ENCODE data around the gene ABLIM2. TPM values are rescaled to one million over a fixed set of nuclear protein-coding genes. Genes with fewer than 3 reads are reported as not detected.

Gene ABLIM2
- total RNA-seq, 2 donors from 2014 or later, result 0.24 to 0.25 TPM

- no peaks in the 10 kb centered on the region for H3K27me3 Mint-ChIP-seq
- H3K36me3 Mint-ChIP-seq, result no peaks in the 10 kb centered on the region
- H3K9me3 Mint-ChIP-seq, result no peaks in the 10 kb centered on the region
- peak; percentile 96 for ATAC-seq
- peaks cover 16 to 26% of the 10 kb centered on the region in 2 donors for H3K4me1 Mint-ChIP-seq (ENCODE audit: low read depth in 2 of 2)
- peak; percentile 87 for DNase-seq (ENCODE audit: low spot score)
- peak within 1 kb of the TSS; percentile 86 for H3K4me3 Mint-ChIP-seq
- peak within 1 kb of the TSS; percentile 72 to 89 for H3K27ac Mint-ChIP-seq
Observed at GRCh38 chr4:8198906-8199593, 40.4 kb upstream of the ABLIM2 start, which contains the start of gene SH3TC1. TSS of gene SH3TC1 (plus strand) at chr4:8199290. CDS start at chr4:8205195, 5,905 bp downstream.

- Mint-ChIP-seq H3K36me3 (no peaks in the 10 kb centered on the region), H3K27ac (peak overlapping the region; percentile 72 to 89), H3K4me3 (peak overlapping the region; percentile 63), H3K4me1 (ENCODE audit: low read depth in 2 of 2) (peaks cover 19 to 28% of the 10 kb centered on the region in 2 donors), H3K9me3 (no peaks in the 10 kb centered on the region), H3K27me3 (no peaks in the 10 kb centered on the region)
- ATAC-seq, result no peak
- no peak for DNase-seq (ENCODE audit: low spot score)
Observed at GRCh38 chr4:8198206-8198905, 39.7 kb upstream of the ABLIM2 start.

DNA sequence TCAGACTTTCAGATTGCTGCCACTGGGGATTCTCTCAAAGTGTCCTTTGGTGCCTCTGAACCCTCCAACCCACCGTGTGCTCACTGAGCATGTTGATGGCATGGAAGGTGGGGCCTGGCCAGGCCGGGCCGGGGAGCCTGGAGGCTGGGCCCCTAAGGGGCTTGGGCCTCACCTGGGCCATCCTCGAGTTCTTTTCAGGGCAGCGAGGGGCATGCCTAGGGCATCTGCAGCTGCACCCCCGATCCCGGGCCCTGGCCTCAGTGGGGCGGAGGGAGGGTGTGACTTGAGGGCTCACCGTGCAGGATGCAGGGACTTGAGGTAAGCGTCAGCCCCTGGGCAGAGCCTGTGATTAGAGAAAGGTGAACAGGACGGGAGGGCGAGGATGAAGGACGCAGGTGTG is 38.9 kb upstream of the ABLIM2 start:
- H3K4me3 Mint-ChIP-seq, result no peak overlapping the region
- ATAC-seq, result no peak
- H3K9me3 Mint-ChIP-seq, result no peaks in the 10 kb centered on the region
- no peaks in the 10 kb centered on the region for H3K36me3 Mint-ChIP-seq
- no peaks in the 10 kb centered on the region for H3K27me3 Mint-ChIP-seq
- DNase-seq (ENCODE audit: low spot score), result no peak
- H3K27ac Mint-ChIP-seq, result no peak overlapping the region
- H3K4me1 Mint-ChIP-seq (ENCODE audit: low read depth in 2 of 2), result peaks cover 26 to 35% of the 10 kb centered on the region in 2 donors

DNA sequence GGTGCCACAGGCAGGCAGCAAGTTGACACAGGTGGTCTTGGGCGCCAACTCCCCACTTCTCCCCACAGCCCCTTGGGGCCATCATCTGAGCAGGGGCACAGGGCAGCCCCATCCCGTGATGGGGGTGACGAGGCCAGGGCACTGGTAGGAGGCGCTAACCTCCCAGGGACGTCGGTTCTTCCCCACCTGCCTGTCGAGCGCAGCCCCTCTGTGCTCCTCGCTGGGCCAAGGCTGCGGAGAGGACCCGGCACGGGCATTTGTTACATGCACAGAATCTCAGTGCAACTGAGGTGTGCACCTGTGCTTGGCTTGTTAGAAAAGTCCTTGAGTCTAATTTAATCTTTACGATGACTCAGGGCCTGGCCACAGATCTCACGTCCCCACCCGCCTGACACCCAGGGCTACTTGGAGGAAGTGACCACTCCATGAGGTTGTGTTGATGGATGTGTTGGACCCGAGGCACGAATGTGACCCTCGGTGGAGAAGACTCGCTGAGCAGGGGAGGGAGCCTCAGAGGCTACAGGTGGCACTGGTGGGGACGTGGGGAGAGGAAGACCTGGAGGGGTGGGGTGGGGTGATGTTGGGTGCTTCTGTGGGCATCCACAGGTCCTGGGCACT is 37.3 kb upstream of the ABLIM2 start:
- no peak for ATAC-seq
- no peak for DNase-seq (ENCODE audit: low spot score)
- peaks cover 24 to 36% of the 10 kb centered on the region in 2 donors for H3K4me1 Mint-ChIP-seq (ENCODE audit: low read depth in 2 of 2)
- peak overlapping the region in 1 of 2 donors; percentile 23 for H3K27ac Mint-ChIP-seq
- no peaks in the 10 kb centered on the region for H3K36me3 Mint-ChIP-seq
- H3K27me3 Mint-ChIP-seq, result no peaks in the 10 kb centered on the region
- H3K9me3 Mint-ChIP-seq, result no peaks in the 10 kb centered on the region
- H3K4me3 Mint-ChIP-seq, result no peak overlapping the region

DNA sequence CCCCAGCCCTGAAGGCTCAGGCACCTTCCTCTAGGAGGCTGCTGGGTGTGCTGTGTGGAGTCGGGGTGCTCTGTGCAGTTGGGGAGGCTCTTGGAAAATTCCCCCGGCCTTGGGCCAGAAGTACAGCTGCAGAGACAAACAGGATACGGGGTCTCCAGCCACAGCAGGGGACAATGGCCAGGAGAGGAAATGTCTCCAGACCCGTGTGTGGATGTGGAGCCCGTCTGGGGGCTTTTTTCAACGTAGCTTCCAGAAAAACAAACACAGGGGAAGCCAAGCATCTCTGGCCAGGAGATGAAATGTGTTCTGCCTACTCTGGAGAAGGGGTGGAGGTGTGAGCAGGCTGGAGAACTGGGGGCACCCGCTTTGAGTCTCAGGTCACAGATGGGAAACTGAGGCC is 36.8 kb upstream of the ABLIM2 start:
- H3K27ac Mint-ChIP-seq, result no peak overlapping the region
- no peak overlapping the region for H3K4me3 Mint-ChIP-seq

DNA sequence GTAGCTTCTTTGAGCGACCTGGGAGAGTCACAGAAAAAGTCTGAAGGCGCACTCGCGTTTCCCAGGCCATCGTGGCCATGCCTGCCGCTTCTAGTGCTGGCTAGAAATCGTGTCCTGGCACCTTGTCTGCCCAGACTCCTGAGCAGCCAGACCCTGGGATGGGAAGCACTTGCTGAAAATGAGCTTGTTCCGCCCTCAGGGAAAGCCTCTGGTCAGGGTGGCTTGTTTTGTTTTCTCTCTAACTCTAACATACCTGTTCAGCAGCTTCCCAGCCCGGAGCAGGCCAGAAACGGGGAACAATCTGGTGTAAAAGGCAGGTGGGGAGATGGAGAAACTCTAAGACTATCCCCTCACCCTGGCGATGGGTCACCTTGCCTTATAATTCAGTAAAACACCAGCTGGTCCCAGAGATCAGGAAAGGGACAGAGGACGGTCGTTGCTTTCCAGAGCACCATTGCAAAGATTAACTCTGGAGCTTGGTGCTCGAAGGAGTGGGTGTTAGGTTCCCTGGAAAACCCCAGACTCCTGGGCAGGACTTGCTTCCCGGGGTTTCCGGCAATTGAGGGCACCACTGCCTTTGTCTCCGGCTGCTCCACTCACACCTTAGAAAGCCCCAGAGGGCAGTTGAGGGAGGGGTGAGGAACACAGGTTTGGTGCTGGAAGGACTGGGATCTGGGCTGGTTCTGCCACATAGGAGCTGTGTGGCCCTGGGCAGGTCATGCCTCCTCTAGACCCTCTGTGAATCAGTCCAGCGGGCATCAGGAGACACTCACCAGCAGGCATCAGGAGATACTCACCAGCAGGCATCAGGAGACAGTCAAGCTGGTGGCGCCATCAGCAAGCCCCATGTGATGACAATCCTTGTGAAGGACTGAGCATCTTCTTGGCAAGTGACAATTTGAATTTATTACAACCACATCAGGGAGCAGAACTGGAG is 36.0 kb upstream of the ABLIM2 start:
- no peaks in the 10 kb centered on the region for H3K27me3 Mint-ChIP-seq
- peaks cover 25 to 32% of the 10 kb centered on the region in 2 donors for H3K4me1 Mint-ChIP-seq (ENCODE audit: low read depth in 2 of 2)
- no peak overlapping the region for H3K4me3 Mint-ChIP-seq
- no peaks in the 10 kb centered on the region for H3K36me3 Mint-ChIP-seq
- H3K9me3 Mint-ChIP-seq, result no peaks in the 10 kb centered on the region
- H3K27ac Mint-ChIP-seq, result no peak overlapping the region
- ATAC-seq, result no peak
- no peak for DNase-seq (ENCODE audit: low spot score)

More for the DNA sequence above, 36.8 kb upstream of the ABLIM2 start:
- Mint-ChIP-seq H3K27me3 (no peaks in the 10 kb centered on the region), H3K36me3 (no peaks in the 10 kb centered on the region), H3K9me3 (no peaks in the 10 kb centered on the region), H3K4me1 (ENCODE audit: low read depth in 2 of 2) (peaks cover 25 to 37% of the 10 kb centered on the region in 2 donors)
- DNase-seq (ENCODE audit: low spot score) (no peak), ATAC-seq (no peak)

DNA sequence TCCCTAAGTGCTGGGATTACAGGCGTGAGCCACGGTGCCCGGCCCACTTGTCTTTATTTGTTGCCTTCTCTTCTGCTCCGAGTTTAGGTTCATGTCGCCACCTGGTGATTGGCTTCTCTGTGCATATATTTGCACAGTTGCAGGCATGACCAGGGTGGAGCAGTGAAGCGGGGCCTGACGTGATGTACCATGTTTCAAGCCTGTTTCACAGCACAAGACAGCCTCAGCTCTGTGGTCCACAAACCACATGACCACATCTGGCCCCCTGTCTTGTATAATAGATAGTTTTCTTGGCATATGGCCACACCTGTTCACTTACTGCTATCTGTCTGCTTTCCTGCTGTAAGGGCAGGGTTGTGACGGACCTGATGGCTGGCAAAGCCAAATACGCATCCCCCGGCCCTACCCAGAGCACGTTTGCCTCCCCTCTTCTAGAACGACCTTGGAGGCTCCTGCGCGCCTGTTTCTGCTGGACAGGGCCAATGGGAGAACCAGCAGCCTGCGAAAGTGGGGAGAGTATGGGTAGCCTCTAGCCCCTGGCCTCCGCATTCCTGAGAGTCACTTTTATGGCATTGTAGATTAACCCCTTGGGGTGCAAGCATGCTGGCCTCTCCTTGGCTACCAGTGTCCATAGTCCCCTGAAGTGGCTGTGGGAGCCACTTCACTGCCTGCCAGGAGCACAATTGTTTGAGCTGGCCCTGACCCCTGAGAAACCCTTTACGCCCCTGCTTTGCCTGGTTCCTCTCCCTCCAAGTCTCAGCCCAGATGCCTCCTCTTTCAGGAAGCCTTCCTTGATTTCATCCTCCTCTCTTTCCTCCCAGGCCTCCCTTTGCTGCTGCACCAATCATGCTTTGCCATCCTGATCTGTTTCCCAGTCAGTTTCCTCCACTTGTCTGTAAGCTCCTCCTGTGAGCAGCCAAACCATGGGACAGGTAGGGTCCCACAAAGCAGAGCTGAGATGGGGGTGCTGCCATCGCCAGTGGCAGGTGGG is 34.4 kb upstream of the ABLIM2 start:
- ATAC-seq, result peak in 1 of 2 donors; percentile 29
- no peaks in the 10 kb centered on the region for H3K36me3 Mint-ChIP-seq
- no peak overlapping the region for H3K4me3 Mint-ChIP-seq
- H3K4me1 Mint-ChIP-seq (ENCODE audit: low read depth in 2 of 2), result peaks cover 18 to 21% of the 10 kb centered on the region in 2 donors
- no peak for DNase-seq (ENCODE audit: low spot score)
- peaks cover 0 to 2% of the 10 kb centered on the region in 2 donors for H3K27me3 Mint-ChIP-seq
- H3K9me3 Mint-ChIP-seq, result no peaks in the 10 kb centered on the region
- H3K27ac Mint-ChIP-seq, result no peak overlapping the region

DNA sequence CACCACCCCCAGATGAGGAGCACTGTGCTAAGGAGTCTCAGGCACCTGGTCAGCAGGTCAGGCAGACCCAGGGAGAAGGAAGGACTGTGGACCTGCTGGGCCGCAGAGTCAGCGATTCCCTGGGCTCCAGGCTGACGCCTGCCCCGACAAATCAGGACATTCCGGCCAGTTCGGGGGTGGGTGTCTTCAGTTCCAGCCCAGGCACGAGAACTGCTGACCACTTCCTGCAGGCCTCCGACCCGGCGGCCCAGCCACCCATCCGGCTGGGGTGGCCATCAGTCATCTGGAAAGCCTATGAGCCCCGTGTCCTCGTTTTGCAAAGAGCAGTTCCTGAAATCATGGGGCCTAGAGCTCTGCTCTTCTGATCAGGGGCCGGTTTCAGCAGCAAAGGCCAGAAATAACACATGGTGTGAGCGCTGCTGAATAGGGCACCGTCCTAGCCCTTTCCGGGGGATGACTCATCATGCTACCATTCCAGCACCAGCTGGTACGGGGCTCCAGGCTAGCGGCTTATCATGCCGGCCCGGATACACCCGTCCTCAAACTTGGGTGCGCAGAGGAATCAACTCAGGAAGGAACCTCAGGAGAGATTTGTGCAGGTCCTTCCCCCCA is 32.6 kb upstream of the ABLIM2 start:
- Mint-ChIP-seq H3K4me3 (no peak overlapping the region), H3K27me3 (peaks cover 0 to 2% of the 10 kb centered on the region in 2 donors), H3K4me1 (ENCODE audit: low read depth in 2 of 2) (peaks cover 18 to 21% of the 10 kb centered on the region in 2 donors), H3K27ac (peak overlapping the region in 1 of 2 donors; percentile 23), H3K36me3 (no peaks in the 10 kb centered on the region), H3K9me3 (no peaks in the 10 kb centered on the region)
- peak; percentile 45 to 67 for ATAC-seq
- DNase-seq (ENCODE audit: low spot score), result no peak

DNA sequence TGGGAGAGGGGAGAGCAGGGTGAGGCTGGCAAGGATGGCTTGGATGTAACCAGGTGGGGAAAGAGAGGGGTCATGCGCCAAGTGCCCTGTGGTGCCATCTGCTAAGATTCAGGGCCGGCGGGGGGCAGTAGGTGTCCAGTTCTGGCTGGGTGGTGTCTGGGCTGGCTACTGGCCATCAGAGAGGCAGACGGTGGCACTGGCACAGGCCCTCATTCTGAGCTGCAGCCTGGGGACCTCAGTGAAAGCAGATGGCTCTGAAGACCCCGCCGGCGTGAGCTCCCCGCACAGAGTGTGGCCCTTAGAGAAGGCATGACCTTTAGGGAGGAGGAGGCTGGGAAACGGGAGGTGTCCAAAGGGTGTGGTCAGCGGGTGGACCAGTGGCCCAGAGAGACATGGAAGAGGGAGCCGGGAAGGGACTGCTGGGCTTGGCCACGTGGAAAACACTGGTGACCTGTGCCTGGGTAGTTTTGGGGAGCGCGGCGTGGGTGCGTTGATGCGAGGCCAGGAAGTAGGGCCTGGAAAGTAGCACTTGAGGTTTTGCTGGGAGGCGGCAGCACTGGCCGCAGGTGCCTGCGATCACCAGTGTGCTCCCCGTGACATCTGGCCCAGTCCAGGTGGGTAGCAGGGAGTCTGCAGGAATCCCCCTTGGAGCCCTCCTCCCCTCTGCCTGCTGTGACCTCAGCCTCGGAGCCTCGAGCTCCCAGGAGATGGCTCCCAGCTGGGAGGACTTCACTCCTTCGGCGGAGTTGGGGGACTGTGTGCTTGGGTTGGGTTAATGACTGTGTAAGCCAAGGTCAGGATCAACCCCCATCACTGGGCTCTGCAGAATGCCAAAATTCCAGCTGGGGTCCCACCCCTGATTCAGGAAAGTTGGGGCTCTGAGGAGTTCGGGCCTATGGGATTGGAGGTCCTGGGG is 31.2 kb upstream of the ABLIM2 start:
- no peaks in the 10 kb centered on the region for H3K36me3 Mint-ChIP-seq
- DNase-seq (ENCODE audit: low spot score) (no peak), ATAC-seq (no peak)
- no peak overlapping the region for H3K27ac Mint-ChIP-seq
- H3K4me3 Mint-ChIP-seq, result no peak overlapping the region
- no peaks in the 10 kb centered on the region for H3K9me3 Mint-ChIP-seq
- H3K4me1 Mint-ChIP-seq (ENCODE audit: low read depth in 2 of 2), result peaks cover 18 to 19% of the 10 kb centered on the region in 2 donors
- H3K27me3 Mint-ChIP-seq, result peaks cover 0 to 4% of the 10 kb centered on the region in 2 donors

DNA sequence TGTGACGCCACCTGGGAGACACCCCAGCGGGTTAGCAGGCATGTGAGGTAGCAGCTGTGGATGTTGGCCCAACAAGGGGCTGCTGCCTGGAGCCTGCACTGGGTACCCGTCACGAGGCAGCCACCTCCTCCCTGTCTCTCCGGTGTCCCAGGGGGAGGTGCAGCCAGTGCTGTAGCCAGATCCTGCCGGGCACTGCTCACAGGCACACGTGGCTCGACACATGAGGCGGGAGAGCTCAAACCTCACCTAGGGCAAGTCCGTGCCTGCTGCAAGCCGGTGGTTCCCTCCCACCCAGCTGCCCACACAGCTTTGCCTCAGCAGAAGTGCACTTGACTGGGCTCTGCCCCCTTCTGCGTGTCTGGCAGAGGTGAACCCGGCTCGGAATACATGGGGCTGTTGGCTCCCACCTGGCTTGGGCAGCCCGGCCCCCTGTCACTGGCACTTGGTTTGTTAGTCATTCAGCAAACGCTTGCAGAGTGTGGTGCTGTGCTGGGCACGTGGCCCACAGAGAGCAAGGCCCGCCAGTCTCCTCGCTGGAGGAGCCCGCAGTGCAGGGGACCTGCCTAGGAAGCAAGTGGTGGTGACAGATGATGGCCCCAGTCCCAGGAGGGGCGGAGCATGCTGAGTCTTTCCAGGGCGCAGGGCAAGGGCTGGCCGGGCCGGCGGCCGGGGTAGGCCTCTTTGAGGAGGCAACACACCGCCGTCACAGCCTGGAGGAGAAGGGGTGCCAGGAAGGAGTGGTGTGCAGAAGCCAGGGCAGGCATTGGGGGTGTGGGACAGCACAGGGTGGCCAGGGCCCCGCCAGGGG is 30.3 kb upstream of the ABLIM2 start:
- Mint-ChIP-seq H3K4me3 (no peak overlapping the region), H3K36me3 (no peaks in the 10 kb centered on the region), H3K27me3 (peaks cover 0 to 4% of the 10 kb centered on the region in 2 donors), H3K27ac (no peak overlapping the region), H3K9me3 (no peaks in the 10 kb centered on the region), H3K4me1 (ENCODE audit: low read depth in 2 of 2) (peaks cover 18 to 19% of the 10 kb centered on the region in 2 donors)
- ATAC-seq, result no peak
- no peak for DNase-seq (ENCODE audit: low spot score)

DNA sequence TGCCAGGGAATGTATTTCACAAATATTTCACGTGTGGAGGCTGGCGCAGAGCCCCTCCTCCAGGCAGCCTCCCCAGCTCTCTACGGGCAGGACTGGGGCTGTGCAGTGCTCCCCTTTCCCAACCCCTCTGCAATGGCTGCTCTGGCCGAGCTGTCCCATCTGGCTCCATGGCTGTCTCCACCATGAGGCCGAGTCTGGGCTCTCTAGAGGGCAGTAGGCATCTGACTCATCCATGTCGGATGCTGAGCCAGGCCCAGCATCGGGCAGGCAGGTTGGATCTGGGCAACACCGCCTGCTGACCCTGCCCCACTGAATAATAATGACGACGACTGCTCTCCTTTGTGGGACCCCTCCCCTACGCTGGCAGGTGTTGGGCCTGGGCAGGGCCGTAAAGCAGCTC is 29.5 kb upstream of the ABLIM2 start:
- Mint-ChIP-seq H3K4me3 (no peak overlapping the region), H3K9me3 (no peaks in the 10 kb centered on the region), H3K27ac (no peak overlapping the region), H3K27me3 (peaks cover 0 to 4% of the 10 kb centered on the region in 2 donors), H3K36me3 (no peaks in the 10 kb centered on the region), H3K4me1 (ENCODE audit: low read depth in 2 of 2) (peaks cover 12 to 14% of the 10 kb centered on the region in 2 donors)
- ATAC-seq, result no peak
- DNase-seq (ENCODE audit: low spot score), result no peak
